Measurements from ENCODE around the gene MET.

MET gene

DNA sequence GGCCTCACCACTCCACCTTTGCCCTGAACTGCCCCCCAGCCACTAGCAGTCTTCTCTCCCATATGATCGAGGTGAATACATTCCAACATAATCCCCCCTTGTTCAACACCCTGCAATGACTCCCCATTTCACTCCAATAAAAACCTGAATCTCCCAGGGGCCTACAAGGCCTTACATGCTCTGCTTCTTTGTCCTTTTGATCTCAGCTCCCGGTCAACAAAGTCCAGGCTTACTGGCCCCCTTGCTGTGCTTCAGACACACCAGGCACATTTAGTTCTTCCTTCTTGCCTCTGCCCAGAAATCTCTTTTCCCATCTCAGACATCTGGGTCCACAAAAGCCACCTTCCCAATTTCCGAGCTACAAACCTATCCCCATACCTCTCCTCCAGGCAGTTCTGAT, 14.0 kb downstream of the MET start:
- Histone ChIP-seq H3K9ac (ENCODE audit: low read depth, low read length) (no peak overlapping the region), H3K27me3 (ENCODE audit: control insufficient read depth, insufficient read depth, low read length) (no peaks in the 10 kb centered on the region), H3K4me3 (ENCODE audit: low read length) (no peak overlapping the region), H3K9me3 (replicated peaks; ENCODE audit: low read length) (no peaks in the 10 kb centered on the region), H3K4me1 (ENCODE audit: control insufficient read depth, insufficient read depth, low read length) (peaks cover 50% of the 10 kb centered on the region), H3K4me2 (ENCODE audit: low read length) (no peak overlapping the region), H3K36me3 (ENCODE audit: insufficient read depth, low read length) (no peaks in the 10 kb centered on the region)

DNA sequence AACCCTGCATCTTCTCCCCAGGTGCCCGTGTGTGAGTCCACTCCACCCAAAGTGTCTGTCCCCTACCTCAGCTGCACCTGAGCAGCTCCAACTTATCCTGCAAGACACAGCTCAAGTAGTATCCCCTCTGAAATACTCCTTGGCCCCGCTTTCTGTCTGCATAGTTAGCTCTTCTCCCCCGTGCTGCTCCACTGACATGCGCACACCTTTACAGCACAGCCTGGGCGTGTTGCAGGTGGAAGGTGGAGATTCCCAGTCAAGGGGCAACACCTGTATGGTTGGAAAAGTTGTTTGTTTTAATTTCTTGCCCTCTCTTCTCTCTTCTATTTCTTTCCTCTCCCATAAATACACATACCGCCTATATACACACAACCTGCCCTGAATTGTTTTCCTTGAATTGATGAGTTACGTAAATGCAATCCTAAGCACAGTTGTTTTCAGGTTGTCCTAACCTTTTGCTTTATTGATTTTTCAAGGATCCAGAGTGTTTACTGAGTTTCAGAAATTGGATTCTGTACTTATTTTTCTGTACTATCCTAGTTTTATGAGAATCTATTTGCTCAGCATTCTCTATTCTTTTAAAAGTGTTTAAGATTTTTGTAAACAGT, 14.9 kb downstream of the MET start:
- Histone ChIP-seq H3K4me3 (ENCODE audit: low read length) (no peak overlapping the region), H3K27me3 (ENCODE audit: control insufficient read depth, insufficient read depth, low read length) (no peaks in the 10 kb centered on the region), H3K9me3 (replicated peaks; ENCODE audit: low read length) (no peaks in the 10 kb centered on the region), H3K4me1 (ENCODE audit: control insufficient read depth, insufficient read depth, low read length) (peaks cover 58% of the 10 kb centered on the region), H3K9ac (ENCODE audit: low read depth, low read length) (no peak overlapping the region), H3K36me3 (ENCODE audit: insufficient read depth, low read length) (no peaks in the 10 kb centered on the region), H3K4me2 (ENCODE audit: low read length) (peak overlapping the region; percentile 69)

DNA sequence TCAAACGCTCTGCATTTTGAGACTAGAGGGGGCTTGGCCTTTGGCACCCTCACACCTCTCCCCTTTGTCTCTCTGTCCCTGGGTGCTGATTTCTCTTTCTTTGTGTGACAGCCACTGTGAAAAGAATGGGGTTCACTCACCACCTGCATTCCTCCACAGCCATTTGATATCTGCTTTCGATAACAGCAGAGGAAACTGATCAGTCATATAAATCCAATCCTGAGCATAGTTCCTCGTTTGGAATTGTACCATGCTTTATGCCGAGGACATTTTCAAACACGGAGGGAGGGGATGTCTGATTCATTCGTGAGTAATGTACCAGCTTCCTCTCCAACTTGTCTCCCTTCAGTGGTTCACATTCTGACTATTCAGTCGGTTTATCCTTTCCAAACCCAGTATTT, 15.8 kb downstream of the MET start:
- no peaks in the 10 kb centered on the region for H3K27me3 ChIP-seq (ENCODE audit: control insufficient read depth, insufficient read depth, low read length)
- peak overlapping the region; percentile 58 for H3K9ac ChIP-seq (ENCODE audit: low read depth, low read length)
- peak overlapping the region; percentile 43 for H3K4me3 ChIP-seq (ENCODE audit: low read length)
- H3K4me1 ChIP-seq (ENCODE audit: control insufficient read depth, insufficient read depth, low read length) = peaks cover 67% of the 10 kb centered on the region
- no peaks in the 10 kb centered on the region for H3K9me3 ChIP-seq (replicated peaks; ENCODE audit: low read length)
- peak overlapping the region; percentile 69 for H3K4me2 ChIP-seq (ENCODE audit: low read length)
- H3K36me3 ChIP-seq (ENCODE audit: insufficient read depth, low read length) = no peaks in the 10 kb centered on the region

DNA sequence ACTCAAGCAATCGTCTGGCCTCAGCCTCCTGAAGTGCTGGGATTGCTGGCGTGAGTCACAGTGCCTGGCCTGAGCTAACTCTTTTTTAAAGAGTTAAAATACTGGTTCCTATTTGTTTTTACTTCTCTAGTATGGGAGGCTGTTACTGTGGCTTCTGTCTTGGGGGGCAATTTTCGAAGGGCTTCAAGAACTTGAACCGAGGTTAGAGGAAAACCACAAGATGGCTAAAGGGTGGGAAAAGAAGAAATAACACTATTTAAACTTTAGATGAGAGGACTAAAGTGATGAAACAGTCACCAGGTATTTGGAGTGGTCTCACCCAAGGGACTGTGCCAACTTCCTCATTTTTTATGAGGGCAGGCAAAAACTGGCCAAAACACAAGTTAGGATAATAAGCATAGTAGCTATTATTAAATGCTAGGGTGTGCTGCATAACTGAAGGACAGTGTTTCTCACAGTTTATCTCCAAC, 17.8 kb downstream of the MET start:
- Histone ChIP-seq H3K9ac (ENCODE audit: low read depth, low read length) (peak overlapping the region; percentile 34), H3K9me3 (replicated peaks; ENCODE audit: low read length) (no peaks in the 10 kb centered on the region), H3K36me3 (ENCODE audit: insufficient read depth, low read length) (peaks cover 1% of the 10 kb centered on the region), H3K4me3 (ENCODE audit: low read length) (no peak overlapping the region), H3K27me3 (ENCODE audit: control insufficient read depth, insufficient read depth, low read length) (no peaks in the 10 kb centered on the region), H3K4me2 (ENCODE audit: low read length) (peak overlapping the region; percentile 21), H3K4me1 (ENCODE audit: control insufficient read depth, insufficient read depth, low read length) (peaks cover 80% of the 10 kb centered on the region)

DNA sequence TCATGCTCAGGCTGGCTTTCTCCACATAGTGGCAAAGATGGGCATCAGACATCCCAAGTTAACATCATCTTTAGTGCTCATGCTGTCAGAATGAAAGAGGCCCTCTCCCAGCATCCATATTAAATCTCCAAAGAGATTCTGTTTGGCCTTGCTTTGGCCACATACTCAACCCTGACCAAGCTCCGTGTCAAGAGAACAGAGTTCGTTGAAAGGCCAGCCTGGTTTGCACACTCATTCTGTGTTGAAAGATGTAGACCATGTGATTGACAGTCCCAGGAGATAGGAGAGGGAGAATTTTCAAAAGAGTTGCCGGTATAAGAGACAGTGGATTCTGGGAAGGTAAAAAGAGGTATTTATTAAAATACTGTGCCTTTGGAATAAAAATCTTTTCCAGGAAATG, 19.7 kb downstream of the MET start:
- peak overlapping the region; percentile 46 for H3K9ac ChIP-seq (ENCODE audit: low read depth, low read length)
- H3K9me3 ChIP-seq (replicated peaks; ENCODE audit: low read length) = no peaks in the 10 kb centered on the region
- peak overlapping the region; percentile 34 for H3K4me2 ChIP-seq (ENCODE audit: low read length)
- peaks cover 73% of the 10 kb centered on the region for H3K4me1 ChIP-seq (ENCODE audit: control insufficient read depth, insufficient read depth, low read length)
- H3K27me3 ChIP-seq (ENCODE audit: control insufficient read depth, insufficient read depth, low read length) = no peaks in the 10 kb centered on the region
- peaks cover 20% of the 10 kb centered on the region for H3K36me3 ChIP-seq (ENCODE audit: insufficient read depth, low read length)
- H3K4me3 ChIP-seq (ENCODE audit: low read length) = peak overlapping the region; percentile 33

DNA sequence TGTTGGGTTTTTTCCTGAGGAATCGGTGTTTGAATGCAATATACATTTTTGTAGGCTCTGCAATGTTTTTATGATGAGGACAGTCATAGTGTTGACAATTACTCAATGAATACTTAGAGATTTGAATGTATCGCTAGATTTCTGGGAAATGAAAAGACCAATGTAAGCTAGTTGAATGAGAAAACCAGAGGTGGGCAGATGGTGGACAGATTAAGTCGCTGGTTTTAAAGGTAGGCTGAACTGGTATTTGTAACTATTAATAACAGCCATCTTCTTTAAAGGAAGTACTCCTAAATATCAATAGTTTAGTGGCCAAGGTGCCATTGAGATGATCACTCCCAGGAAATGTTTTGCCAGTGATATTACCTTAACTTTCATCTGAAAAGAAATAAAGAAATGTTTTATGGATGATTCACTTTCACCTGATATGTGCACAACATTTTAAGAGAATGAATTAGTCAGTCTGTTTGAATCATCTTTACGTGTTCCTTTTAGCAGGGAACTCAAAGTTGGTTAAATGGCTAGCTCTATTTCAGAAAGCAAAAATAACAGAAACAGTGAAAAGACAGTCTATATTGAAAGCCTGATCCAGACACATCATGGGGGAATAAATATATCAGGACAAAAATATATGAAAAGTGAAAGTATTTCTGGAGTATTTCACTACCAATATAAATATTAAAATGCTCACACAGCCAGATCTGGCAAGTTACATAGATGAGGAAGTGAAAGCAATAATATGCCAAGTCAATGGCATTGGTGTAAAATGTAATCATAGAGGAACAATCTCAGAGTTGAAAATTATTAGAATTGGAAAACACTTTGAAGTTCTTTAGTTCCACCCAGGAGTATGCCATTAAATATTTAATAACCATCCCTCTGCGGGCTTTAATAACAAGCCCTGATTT, 20.7 kb downstream of the MET start:
- Histone ChIP-seq H3K9me3 (replicated peaks; ENCODE audit: low read length) (no peaks in the 10 kb centered on the region), H3K36me3 (ENCODE audit: insufficient read depth, low read length) (peaks cover 25% of the 10 kb centered on the region), H3K4me3 (ENCODE audit: low read length) (peak overlapping the region; percentile 24), H3K4me2 (ENCODE audit: low read length) (peak overlapping the region; percentile 69), H3K27me3 (ENCODE audit: control insufficient read depth, insufficient read depth, low read length) (no peaks in the 10 kb centered on the region), H3K9ac (ENCODE audit: low read depth, low read length) (peak overlapping the region; percentile 46), H3K4me1 (ENCODE audit: control insufficient read depth, insufficient read depth, low read length) (peaks cover 63% of the 10 kb centered on the region)

DNA sequence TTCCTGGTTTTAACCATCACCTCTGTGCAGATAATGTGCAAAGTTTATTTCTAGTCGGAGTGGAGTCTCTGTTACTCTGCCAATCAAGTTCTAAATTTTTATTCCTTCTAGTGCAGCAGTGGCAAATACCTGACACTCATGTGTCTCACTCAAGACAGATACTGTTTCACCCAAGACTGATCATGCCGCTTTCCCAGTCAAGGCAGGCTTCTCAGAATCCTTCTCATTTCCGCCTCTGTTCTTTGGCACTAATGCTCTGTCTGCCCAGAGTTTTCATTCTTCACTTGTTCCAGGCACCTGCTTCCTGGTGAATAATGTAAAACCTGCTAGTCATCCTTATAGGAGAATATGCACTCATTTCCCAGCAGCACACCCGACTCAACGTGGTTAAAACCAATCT, 24.7 kb downstream of the MET start:
- Histone ChIP-seq H3K4me2 (ENCODE audit: low read length) (no peak overlapping the region), H3K9ac (ENCODE audit: low read depth, low read length) (no peak overlapping the region), H3K36me3 (ENCODE audit: insufficient read depth, low read length) (peaks cover 50% of the 10 kb centered on the region), H3K4me3 (ENCODE audit: low read length) (no peak overlapping the region), H3K4me1 (ENCODE audit: control insufficient read depth, insufficient read depth, low read length) (peaks cover 24% of the 10 kb centered on the region), H3K9me3 (replicated peaks; ENCODE audit: low read length) (no peaks in the 10 kb centered on the region), H3K27me3 (ENCODE audit: control insufficient read depth, insufficient read depth, low read length) (no peaks in the 10 kb centered on the region)

DNA sequence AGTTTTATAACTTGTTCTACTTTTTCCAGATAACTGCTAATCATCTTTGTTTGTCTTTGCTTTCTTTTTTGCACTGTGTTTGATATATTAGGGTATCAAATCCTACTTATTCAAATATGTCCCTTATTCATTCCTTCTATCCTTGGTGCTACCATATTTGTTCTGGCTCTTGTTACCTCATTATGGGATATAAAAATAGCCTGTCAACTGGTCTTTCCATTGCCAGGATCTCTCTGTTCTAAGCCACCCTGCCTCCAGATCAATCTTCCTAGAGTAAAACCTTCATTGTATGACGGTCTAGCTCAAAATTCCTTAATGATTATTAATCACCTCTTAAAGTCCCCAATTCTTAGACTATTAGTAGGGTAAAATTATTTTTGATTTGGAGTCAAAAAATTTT, 25.2 kb downstream of the MET start:
- Histone ChIP-seq H3K27me3 (ENCODE audit: control insufficient read depth, insufficient read depth, low read length) (no peaks in the 10 kb centered on the region), H3K9me3 (replicated peaks; ENCODE audit: low read length) (no peaks in the 10 kb centered on the region), H3K9ac (ENCODE audit: low read depth, low read length) (no peak overlapping the region), H3K4me2 (ENCODE audit: low read length) (no peak overlapping the region), H3K4me3 (ENCODE audit: low read length) (no peak overlapping the region), H3K36me3 (ENCODE audit: insufficient read depth, low read length) (peaks cover 50% of the 10 kb centered on the region), H3K4me1 (ENCODE audit: control insufficient read depth, insufficient read depth, low read length) (peaks cover 22% of the 10 kb centered on the region)

DNA sequence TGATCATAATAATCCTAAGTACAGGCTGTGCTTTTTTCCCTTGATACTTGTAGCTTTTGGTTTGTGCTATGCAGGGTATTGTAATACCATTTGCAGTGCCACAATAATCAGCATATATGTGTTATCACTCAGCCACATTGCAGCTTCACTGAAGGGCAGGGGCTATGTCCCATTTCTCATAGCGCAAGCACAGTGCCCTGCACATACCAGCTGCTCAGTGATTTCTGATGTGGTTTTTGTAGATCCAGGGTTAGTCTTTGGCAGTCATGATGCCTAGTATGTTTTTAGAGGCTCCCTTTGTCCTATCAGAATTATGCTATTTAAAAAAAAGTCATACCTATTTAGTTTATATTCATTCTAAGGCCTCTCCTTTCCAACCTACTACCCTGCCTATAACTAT, 25.8 kb downstream of the MET start:
- Histone ChIP-seq H3K4me1 (ENCODE audit: control insufficient read depth, insufficient read depth, low read length) (peaks cover 22% of the 10 kb centered on the region), H3K27me3 (ENCODE audit: control insufficient read depth, insufficient read depth, low read length) (no peaks in the 10 kb centered on the region), H3K9ac (ENCODE audit: low read depth, low read length) (no peak overlapping the region), H3K9me3 (replicated peaks; ENCODE audit: low read length) (no peaks in the 10 kb centered on the region), H3K36me3 (ENCODE audit: insufficient read depth, low read length) (peaks cover 56% of the 10 kb centered on the region), H3K4me2 (ENCODE audit: low read length) (no peak overlapping the region), H3K4me3 (ENCODE audit: low read length) (no peak overlapping the region)

DNA sequence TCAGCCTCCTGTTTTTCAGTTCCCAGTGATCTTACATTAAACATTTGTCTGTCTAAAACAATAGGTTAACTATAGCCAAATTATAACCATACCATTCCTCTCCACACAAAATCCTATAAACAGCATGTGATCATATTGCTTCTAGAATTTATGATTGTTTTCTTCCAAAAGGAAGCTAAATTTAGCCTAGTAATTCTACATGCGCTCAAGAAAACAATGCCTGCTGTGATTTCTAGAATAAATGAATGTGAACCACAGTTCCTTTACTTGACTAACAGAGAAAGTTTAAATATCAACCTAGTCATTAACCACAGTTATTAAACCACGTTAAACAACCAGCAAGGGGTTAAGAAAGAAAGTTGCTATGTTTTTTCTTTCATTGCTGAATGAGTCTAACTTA, 26.4 kb downstream of the MET start:
- H3K4me1 ChIP-seq (ENCODE audit: control insufficient read depth, insufficient read depth, low read length) = peaks cover 18% of the 10 kb centered on the region
- H3K4me2 ChIP-seq (ENCODE audit: low read length) = no peak overlapping the region
- H3K9me3 ChIP-seq (replicated peaks; ENCODE audit: low read length) = no peaks in the 10 kb centered on the region
- no peak overlapping the region for H3K4me3 ChIP-seq (ENCODE audit: low read length)
- H3K36me3 ChIP-seq (ENCODE audit: insufficient read depth, low read length) = peaks cover 59% of the 10 kb centered on the region
- no peaks in the 10 kb centered on the region for H3K27me3 ChIP-seq (ENCODE audit: control insufficient read depth, insufficient read depth, low read length)
- H3K9ac ChIP-seq (ENCODE audit: low read depth, low read length) = no peak overlapping the region

DNA sequence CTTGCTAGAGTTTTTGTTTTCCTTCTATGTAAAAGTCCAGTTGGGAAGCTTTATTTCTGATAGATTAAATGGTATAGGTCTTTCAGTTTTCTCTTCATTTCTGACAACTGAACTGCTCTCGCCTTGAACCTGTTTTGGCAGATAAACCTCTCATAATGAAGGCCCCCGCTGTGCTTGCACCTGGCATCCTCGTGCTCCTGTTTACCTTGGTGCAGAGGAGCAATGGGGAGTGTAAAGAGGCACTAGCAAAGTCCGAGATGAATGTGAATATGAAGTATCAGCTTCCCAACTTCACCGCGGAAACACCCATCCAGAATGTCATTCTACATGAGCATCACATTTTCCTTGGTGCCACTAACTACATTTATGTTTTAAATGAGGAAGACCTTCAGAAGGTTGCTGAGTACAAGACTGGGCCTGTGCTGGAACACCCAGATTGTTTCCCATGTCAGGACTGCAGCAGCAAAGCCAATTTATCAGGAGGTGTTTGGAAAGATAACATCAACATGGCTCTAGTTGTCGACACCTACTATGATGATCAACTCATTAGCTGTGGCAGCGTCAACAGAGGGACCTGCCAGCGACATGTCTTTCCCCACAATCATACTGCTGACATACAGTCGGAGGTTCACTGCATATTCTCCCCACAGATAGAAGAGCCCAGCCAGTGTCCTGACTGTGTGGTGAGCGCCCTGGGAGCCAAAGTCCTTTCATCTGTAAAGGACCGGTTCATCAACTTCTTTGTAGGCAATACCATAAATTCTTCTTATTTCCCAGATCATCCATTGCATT, 27.1 kb downstream of the MET start:
- no peaks in the 10 kb centered on the region for H3K27me3 ChIP-seq (ENCODE audit: control insufficient read depth, insufficient read depth, low read length)
- H3K9me3 ChIP-seq (replicated peaks; ENCODE audit: low read length) = no peaks in the 10 kb centered on the region
- H3K9ac ChIP-seq (ENCODE audit: low read depth, low read length) = no peak overlapping the region
- H3K4me1 ChIP-seq (ENCODE audit: control insufficient read depth, insufficient read depth, low read length) = peaks cover 13% of the 10 kb centered on the region
- no peak overlapping the region for H3K4me2 ChIP-seq (ENCODE audit: low read length)
- peaks cover 62% of the 10 kb centered on the region for H3K36me3 ChIP-seq (ENCODE audit: insufficient read depth, low read length)
- no peak overlapping the region for H3K4me3 ChIP-seq (ENCODE audit: low read length)

Data from skeletal muscle satellite cell (primary cell).